Right lobe of liver (tissue), 6 donors: ENCODE results near the gene SCN4B. TPM values are rescaled to one million over a fixed set of nuclear protein-coding genes. Genes with fewer than 3 reads are reported as not detected.

Source experiments
- ATAC-seq, 4 donors: fragments of 200-7000 bp; cut with Tn5 transposase; one replicate each; pipeline ENCODE4 v1.9.1; 2020; ENCODE audit warnings: mild to moderate bottlenecking in 4 of 4, moderate library complexity in 4 of 4
- DNase-seq, 3 donors: peaks; one replicate each; pipeline ENCODE4 v3.0.0-alpha.2; 2020
- H3K27ac ChIP-seq, 3 donors: fragments of 200-600 bp; one replicate each; pipeline ENCODE4 v1.8.0; 2022
- H3K27me3 ChIP-seq, 2 donors: fragments of 200-600 bp; one replicate each; pipeline ENCODE4 v1.8.0; 2022
- H3K36me3 ChIP-seq, 4 donors: fragments of 200-600 bp; sonication (generic) in 1 of 4; one replicate each; pipeline versions ENCODE4 v1.5.1 to v1.8.0; 2017 to 2022; ENCODE audit warnings: control low read depth in 1 of 4
- H3K4me1 ChIP-seq, 4 donors: fragments of 200-600 bp; sonication (generic) in 1 of 4; one replicate each; pipeline versions ENCODE4 v1.5.1 to v1.8.0; 2017 to 2022; ENCODE audit warnings: control low read depth in 1 of 4
- H3K4me3 ChIP-seq, 3 donors: fragments of 200-600 bp; one replicate each; pipeline ENCODE4 v1.8.0; 2022
- H3K9me3 ChIP-seq, 4 donors: fragments of 200-600 bp; sonication (generic) in 1 of 4; one replicate each; pipeline versions ENCODE4 v1.5.1 to v1.8.0; 2017 to 2022; ENCODE audit warnings: control low read depth in 1 of 4
- POLR2A ChIP-seq: fragments of 450-650 bp; IDR thresholded peaks from one replicate; pipeline ENCODE4 v1.6.1; 2017; ENCODE audit warnings: antibody characterized with exemption, mild to moderate bottlenecking
- WGBS: methylation state at CpG from one replicate; pipeline ENCODE4 v1.1.6; 2018; ENCODE audit warnings: low coverage, low lambda C conversion rate; ENCODE audit not compliant: insufficient coverage; ENCODE audit errors: missing lambda C conversion rate; 5-methylcytosine and 5-hydroxymethylcytosine counted together
- intact Hi-C, 2 donors: fragments of 100-400 bp; cut with DNase I; formaldehyde crosslinking; loops; one replicate each; pipeline versions ENCODE4 v1.11.2 to v1.14.1; 2022
- total RNA-seq, 6 experiments: library from RNA; depleted of rRNA in 2 of 6; stranded (reverse); fragments of >200 nt in 2 of 6; fragmentation: NEBNext Ultra II Directional in 3 of 6; extraction: Animal tissue kit (Norgen Biotek cat#: 25700) in 3 of 6; gene quantifications; one replicate each; pipeline versions ENCODE4 v1.1.0 to v1.2.4, GENCODE V29; 2016 to 2023
- TF ChIP-seq, protein P1 (sequence below), 4 donors: fragments of 200-600 bp in 3 of 4; fragments of 450-650 bp in 1 of 4; IDR thresholded peaks; one replicate each; pipeline versions ENCODE4 v1.5.1 to v1.8.0; 2016 to 2022; ENCODE audit warnings: antibody characterized with exemption in 4 of 4, mild to moderate bottlenecking in 2 of 4
- donor health status: DM: no; HTN: yes; CAD: no.
- donor health status: DM: no; HTN: no; CAD: no.
- donor health status: DM: no; HTN: no; CAD: no.
- donor health status: DM: no; HTN: yes; CAD: no.
- donor health status: DM: no; HTN: yes; CAD: no.

Gene SCN4B
- total RNA-seq, 6 experiments from 2014 or later: 0.11 to 0.30 (median 0.23) TPM

DNA sequence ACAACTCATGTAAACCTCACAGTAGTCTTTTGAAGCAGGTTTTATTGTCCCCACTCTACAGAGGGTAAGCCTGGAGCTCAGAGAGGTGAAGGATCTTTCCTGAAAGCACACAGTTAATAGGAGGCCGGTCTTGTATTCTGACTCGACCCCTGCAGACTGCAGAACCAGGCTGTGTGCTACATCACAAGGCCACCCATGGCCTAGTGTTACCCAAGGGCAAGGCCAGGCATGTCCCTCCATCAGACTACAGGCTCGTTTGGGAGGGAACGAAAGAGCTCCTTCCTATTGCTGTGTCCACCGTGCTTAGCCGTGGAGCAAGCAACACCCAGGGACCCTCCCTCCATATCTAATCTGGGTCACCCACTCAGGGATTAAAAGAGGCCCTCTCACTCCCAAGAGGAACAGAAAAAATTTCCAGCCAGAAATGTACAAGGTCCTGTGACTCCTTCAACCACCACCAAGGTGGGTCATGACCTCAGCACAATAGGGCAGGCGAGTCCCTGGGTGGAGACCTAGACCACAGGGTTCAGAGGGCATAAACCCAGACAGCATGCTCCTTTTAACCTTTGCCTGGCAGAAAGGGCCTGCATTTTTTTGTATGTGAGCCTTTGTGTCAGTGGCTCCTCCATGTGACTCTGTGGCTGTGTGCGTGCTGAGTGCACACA lies 59.6 kb downstream of the SCN4B start:
- peaks cover 0 to 7% (median 0%) of the 10 kb centered on the region in 4 donors for H3K4me1 ChIP-seq
- H3K36me3 ChIP-seq: no peaks in the 10 kb centered on the region
- H3K9me3 ChIP-seq: no peaks in the 10 kb centered on the region
- no peaks in the 10 kb centered on the region for H3K27me3 ChIP-seq
- TF ChIP-seq, protein P1, sequence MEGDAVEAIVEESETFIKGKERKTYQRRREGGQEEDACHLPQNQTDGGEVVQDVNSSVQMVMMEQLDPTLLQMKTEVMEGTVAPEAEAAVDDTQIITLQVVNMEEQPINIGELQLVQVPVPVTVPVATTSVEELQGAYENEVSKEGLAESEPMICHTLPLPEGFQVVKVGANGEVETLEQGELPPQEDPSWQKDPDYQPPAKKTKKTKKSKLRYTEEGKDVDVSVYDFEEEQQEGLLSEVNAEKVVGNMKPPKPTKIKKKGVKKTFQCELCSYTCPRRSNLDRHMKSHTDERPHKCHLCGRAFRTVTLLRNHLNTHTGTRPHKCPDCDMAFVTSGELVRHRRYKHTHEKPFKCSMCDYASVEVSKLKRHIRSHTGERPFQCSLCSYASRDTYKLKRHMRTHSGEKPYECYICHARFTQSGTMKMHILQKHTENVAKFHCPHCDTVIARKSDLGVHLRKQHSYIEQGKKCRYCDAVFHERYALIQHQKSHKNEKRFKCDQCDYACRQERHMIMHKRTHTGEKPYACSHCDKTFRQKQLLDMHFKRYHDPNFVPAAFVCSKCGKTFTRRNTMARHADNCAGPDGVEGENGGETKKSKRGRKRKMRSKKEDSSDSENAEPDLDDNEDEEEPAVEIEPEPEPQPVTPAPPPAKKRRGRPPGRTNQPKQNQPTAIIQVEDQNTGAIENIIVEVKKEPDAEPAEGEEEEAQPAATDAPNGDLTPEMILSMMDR (IDR thresholded peaks at IDR 0.05): no peak
- WGBS: 48% methylated on average over 6 of the region's 8 CpGs
- no peak overlapping the region for H3K27ac ChIP-seq
- peak in 2 of 4 donors; percentile 9 to 23 for ATAC-seq
- no peak for DNase-seq
- no peak overlapping the region for H3K4me3 ChIP-seq
- intact Hi-C loops: no loop called here

DNA sequence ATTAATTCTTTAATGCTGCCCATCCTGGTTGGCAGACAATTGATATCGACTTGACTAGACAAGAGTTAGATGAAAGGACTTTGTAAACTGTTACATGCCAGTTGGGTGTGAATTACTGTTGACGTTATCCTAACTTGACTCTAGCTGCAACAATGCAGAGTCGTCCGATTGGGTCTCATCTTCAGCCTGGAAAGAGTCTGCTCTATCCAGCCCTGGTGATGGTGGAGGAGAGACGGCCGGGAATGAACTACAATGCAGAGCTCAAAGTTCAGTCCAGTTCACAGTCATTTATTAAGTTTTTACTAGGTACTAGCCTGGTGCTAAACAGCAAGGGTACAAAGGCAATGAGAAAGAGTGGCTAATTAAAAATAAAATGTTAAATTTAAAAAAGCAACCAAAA lies 60.9 kb downstream of the SCN4B start:
- WGBS: 38% methylated on average over 4 of the region's 6 CpGs
- no peak overlapping the region for H3K27ac ChIP-seq
- H3K4me3 ChIP-seq: no peak overlapping the region
- ATAC-seq (no peak), DNase-seq (no peak)
- intact Hi-C loops: no loop called here
- no peaks in the 10 kb centered on the region for H3K27me3 ChIP-seq
- peaks cover 0 to 7% (median 0%) of the 10 kb centered on the region in 4 donors for H3K4me1 ChIP-seq
- no peaks in the 10 kb centered on the region for H3K36me3 ChIP-seq
- TF ChIP-seq POLR2A: no peak
- TF ChIP-seq, protein P1 (IDR thresholded peaks at IDR 0.05): no peak
- H3K9me3 ChIP-seq: no peaks in the 10 kb centered on the region

- Histone ChIP-seq H3K9me3 (no peaks in the 10 kb centered on the region), H3K4me1 (no peaks in the 10 kb centered on the region), H3K36me3 (no peaks in the 10 kb centered on the region), H3K27me3 (no peaks in the 10 kb centered on the region), H3K27ac (no peak overlapping the region), H3K4me3 (no peak overlapping the region)
- no peak for DNase-seq
- no peak for TF ChIP-seq POLR2A
- TF ChIP-seq, protein P1 (IDR thresholded peaks at IDR 0.05): no peak
- ATAC-seq: no peak
- 66% methylated on average over 6 of the region's 7 CpGs for WGBS
- intact Hi-C loops: no loop called here
Observed at GRCh38 chr11:118090545-118091162, 62.0 kb downstream of the SCN4B start.

- Histone ChIP-seq H3K27me3 (no peaks in the 10 kb centered on the region), H3K9me3 (no peaks in the 10 kb centered on the region), H3K4me1 (no peaks in the 10 kb centered on the region), H3K4me3 (no peak overlapping the region), H3K36me3 (no peaks in the 10 kb centered on the region), H3K27ac (no peak overlapping the region)
- intact Hi-C loops: no loop called here
- WGBS: 17% methylated on average over 1 of the region's 4 CpGs
- DNase-seq (peak in 2 of 3 donors; percentile 38 to 66), ATAC-seq (peak; percentile 59 to 80 (median 71))
- TF ChIP-seq, protein P1 (IDR thresholded peaks at IDR 0.05): no peak
- TF ChIP-seq POLR2A: no peak
Observed at GRCh38 chr11:118088531-118088930, 64.1 kb downstream of the SCN4B start.
